GM21367 (cell line): ENCODE measurements around the gene SKIC8.
A peak's percentile ranks its signal among the peaks of the same experiment; 100 is the strongest.

Experiments used
- ATAC-seq: cut with Tn5 transposase; IDR thresholded peaks from one replicate; pipeline ENCODE4 v1.9.1; 2021; ENCODE audit not compliant: unreplicated experiment

Gene SKIC8

GRCh38 chr15:78322243-78322642 is 22.8 kb upstream of the SKIC8 start:
- no peak for ATAC-seq

DNA sequence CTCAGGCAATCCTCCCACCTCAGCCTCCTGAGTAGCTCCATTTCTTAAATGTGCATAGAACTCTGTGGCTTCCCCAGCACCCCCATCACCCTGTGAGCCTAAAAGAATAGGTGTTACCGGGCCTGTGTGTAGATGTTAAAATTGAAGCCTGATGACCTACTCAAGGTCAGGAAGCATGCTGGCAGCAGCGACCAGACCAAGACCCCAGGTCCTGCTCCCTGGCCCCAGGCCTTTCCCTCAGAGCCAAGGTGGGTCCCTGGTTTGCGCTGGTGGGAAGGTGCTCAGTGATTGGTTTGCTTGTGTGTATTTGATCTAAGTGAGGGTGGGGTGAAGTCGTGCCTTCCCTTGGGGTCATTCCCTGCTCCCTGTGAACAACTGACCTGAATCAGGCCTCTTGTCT is 22.4 kb upstream of the SKIC8 start:
- no peak for ATAC-seq

DNA sequence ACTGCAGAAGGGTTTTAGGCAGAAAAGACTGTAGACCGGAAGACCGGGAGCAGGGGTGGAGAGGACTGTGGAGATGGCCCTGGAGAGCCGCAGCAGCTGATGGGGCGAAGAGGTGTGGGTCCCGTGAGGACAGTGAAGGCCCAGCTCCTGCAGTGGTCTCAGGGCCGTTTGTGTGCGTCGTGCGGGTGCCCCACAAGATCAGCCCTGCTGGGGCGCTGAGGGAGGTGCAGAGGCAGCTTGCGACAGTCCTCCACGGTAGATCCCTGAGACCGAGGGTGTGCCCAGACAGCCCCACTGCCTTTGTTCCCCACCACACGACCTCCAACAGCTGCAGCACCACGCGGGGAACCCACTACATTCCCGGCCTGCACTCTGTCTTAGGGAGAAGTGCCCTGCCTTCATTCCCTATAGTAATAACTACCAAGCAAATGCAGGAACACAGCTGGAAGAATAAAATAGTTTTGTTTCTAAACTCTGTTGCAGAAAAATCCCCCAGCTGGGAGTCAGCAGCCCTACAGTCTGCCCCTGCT is 21.7 kb upstream of the SKIC8 start:
- ATAC-seq: no peak

DNA sequence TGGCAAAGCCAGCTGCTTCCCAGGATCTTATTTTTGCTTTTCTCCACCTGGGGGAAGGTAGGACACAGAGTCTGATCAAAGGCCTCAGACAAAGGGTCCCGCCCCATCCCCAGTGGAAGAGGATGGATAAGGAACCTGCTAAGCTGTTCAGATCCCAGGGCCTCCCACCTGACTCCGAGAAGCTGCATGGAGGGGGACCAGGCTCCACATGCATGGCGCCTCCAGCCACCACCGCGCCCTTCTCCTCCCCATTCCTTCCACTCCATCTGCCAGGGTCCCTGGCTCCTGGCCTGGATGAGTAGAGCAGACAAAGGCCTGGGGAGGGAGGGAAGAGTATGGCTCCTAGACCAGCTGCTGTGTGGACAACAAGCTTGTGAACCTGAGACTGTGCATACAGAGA is 20.8 kb upstream of the SKIC8 start:
- ATAC-seq: no peak

GRCh38 chr15:78319588-78319987 is 20.2 kb upstream of the SKIC8 start:
- no peak for ATAC-seq

DNA sequence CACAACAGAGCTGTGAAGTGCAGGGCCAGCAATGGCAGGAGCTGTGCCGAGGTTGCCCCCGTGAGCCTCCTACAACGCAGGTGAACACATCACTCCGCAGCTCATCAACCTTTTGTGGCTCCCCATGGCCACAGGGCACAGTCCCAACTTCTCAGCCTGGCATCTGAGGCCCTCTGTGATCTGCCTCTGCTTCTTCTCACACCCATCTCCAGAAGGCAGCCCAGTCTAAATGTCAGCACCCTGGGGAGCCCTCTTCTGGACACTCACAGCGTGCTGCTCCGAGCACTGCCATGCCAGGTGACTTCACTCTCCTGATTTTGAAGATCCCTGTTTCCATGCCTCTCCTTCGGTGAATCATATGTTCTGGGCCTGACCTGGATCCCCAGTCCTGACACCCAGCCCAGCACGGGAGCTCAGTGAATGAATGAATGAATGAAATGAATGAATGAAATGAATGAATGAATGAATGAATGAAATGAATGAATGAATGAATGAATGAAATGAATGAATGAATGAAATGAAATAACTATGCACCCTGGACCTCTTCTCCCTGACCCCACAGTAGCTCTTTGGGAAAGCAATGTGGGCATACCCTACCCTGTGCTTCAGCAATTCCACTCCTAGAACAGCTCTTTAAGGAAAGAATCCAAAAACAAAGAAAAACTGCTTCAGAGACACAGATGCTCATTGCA is 17.9 kb upstream of the SKIC8 start:
- ATAC-seq: no peak

DNA sequence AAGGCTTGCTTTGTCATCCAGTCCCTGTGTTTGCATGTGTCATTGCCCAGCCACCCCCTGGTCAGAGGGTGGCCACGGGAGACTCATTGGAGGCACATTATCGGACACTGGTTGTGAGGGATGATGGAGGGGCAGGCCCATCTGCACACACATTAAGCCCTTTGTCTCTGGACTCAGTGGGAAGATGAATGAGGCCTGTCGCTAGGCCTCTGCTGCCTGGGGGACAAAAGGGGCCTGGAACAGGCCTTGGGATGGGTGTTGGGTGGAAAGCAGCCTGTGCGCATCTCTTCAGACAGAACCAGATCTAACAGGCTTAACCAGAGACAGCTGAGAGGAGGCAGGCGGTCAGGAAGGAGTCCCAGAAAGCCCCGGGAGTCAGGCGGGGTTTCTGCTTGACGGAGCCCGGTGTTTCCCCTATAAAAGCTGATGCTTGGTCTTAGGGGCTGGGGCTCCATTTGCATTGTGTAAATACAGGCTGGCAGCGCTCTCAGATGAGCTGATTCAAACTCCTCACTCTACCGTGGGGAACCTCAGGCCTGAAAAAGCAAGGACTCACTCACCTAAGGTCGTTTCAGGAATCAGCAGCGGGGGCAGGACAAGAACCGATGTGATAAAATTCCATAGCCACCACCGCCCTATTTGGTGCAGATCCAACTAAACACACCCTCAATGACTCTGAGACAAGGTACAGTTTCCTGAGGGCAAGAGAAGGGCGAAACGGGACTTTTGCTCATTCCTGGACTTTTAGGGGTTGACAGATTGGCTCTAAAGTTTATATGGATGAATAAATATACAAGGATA is 17.1 kb upstream of the SKIC8 start:
- ATAC-seq: peak; percentile 51

- no peak for ATAC-seq
Observed at GRCh38 chr15:78315686-78316282, 16.4 kb upstream of the SKIC8 start.

DNA sequence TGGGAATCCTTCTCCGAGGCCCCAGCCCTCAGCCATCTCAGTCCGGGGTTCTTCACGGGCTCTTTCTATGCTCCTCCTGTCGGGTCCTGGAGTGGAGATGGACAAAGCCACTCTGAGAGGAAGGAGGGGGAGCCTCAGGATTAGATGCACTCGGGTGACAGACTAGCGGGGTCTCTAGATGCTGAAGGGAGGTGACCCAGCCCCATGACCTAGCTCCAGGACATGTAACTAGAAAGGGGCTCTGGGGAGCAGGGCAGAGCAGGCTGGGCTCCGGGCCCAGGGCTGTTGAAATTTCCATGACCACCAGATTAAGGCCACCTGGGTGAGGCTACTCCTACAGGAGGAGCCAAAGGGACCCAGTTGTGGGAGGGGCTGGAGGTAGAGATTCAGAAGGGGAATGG is 14.8 kb upstream of the SKIC8 start:
- ATAC-seq: no peak

DNA sequence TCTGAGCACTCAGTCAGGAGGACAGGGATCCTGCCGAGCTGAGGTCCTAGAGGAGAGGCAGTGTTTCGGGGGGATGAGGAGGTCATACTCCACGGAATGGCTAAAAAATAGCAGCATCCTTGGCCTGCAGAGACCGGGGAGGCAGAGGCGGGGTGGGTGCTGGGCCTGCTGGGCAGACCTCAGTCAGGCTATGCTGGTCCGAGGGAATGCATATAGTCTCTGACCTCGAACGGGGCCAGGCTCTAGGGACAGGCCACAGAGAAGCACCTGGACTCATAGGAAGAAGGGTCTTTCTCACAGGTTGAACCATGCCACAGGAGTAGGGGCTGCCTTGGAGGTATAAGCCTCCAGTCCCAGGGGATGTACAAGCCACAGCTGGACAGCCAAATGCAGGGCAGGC is 14.0 kb upstream of the SKIC8 start:
- ATAC-seq: no peak

- no peak for ATAC-seq
Observed at GRCh38 chr15:78312957-78313356, 13.5 kb upstream of the SKIC8 start.

- no peak for ATAC-seq
Observed at GRCh38 chr15:78312536-78312935, 13.1 kb upstream of the SKIC8 start.

DNA sequence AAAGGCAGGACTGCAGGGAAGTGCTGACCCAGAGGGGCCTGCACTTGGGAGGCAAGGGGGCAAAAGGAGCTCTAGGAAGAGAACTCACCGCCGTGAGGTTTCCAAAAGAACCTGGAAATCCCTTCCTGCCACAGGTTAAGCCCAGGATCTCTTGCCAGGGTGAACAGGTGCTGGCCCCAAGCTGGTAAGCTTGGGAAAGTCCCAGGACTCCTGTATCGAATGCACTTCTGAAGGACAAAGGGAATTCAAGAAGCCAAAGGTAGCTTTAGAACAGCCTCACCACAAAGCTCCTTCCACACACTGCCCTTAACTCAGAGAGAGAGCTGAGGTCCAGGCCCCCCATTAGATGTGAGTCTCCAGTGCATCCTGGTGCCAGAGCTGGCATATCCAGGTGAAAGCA is 11.9 kb upstream of the SKIC8 start:
- ATAC-seq: no peak

GRCh38 chr15:78308422-78309032 is 9.1 kb upstream of the SKIC8 start:
- ATAC-seq: no peak

DNA sequence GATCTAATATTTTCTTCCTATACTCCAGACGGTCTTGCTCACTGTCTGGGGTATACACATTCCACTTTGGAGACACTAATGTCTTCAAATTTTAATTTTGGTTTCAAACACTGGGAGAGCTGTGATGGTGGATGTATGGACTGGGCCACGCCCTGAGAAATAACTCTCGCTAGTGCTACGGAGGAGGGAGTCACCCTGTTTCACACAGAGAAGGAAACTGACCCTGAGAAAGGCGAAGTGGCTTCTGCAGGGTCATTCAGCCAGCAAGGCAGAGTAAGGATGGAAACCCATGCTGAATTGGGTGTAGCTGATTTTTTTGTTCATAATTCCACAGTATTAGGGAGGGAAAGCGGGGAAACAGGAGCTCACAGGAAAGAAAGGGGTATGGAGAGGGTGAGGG is 8.6 kb upstream of the SKIC8 start:
- ATAC-seq: no peak

- no peak for ATAC-seq
Observed at GRCh38 chr15:78306176-78306774, 6.9 kb upstream of the SKIC8 start.

DNA sequence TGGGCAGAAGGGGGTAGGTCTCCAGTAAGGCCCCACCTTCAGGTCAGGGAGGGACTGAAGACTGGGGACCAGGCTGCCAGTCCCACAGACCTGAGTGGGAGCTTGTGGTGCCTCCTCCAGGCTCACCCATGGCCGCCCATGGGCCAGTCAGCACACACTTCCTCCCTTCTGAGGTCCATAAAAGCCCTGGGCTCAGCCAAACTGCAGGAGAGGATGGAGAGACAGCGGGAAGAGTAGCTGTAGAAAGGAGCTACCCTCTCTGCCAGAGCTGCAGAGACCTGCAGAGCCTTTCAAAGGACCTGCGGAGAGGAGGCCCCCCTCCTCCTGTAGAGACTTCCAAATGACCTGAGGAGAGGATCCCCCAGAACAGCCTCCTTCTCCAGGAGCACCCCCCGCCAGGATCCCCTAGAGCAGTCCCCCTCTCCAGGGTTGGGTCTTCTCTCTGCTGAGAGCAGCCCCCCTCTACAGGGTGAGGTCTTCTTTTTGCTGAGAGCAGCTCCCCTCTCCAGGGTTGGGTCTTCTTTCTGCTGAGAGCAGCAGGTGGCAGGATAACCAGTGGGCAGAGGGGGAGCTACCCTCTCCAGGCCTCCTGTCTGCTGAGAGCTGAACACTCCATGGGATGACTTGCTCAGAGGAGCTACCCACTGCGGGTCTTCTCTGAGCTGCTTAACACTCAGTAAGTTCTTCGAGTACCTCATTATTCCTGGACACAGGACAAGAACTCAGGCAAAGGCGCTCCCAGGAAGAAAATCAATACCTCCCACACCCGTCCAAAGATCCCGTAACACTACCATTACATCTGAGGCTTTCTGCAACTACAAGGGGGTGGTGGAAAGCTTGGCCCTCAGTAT is 5.0 kb upstream of the SKIC8 start:
- no peak for ATAC-seq

DNA sequence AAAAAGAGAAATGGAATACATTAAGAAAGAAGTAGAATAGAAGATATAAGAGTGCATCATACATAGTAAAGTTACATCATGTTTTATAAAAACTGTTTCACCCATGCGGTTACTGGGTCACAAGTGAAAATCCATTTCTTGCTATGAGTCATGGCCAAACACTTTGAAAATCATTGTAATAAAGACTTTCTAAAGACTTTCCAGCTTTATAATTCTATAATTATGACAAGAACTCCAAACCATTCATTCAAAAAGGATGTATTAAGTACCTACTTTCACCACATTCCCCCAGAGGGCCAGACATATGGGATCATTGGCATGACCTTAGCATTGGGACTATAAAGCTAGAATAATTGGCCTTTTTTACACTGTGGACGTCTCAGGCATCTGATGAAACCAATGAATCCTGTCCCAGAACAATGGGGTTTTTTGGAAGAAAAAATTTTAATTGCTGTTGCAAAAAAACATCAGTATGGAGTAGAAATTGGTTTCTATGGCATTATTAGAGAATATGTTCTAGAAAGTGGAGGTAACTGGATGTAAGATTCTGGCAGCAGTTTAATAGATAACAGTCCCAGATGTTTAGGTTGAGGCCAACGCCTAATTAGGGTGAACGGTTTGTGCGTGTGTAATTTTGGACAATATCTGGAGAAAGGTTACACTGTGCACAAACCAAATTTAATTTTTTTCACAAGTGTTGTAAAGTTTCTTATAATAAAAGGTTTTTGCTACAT is 3.3 kb upstream of the SKIC8 start:
- no peak for ATAC-seq

GRCh38 chr15:78301828-78302227 is 2.4 kb upstream of the SKIC8 start:
- no peak for ATAC-seq

GRCh38 chr15:78301326-78301725 is 1.9 kb upstream of the SKIC8 start:
- no peak for ATAC-seq
